Measurements from ENCODE around the gene DYNC1H1. TPM values are rescaled to one million over a fixed set of nuclear protein-coding genes. Genes with fewer than 3 reads are reported as not detected.
"Not testable (repeated sequence)": the region's sequence is repeated elsewhere in the genome, so short reads cannot be mapped to it uniquely, and the experiment has no call there.

Gene DYNC1H1
- total RNA-seq, 1 donor from 2014 or later = 677 TPM

DNA sequence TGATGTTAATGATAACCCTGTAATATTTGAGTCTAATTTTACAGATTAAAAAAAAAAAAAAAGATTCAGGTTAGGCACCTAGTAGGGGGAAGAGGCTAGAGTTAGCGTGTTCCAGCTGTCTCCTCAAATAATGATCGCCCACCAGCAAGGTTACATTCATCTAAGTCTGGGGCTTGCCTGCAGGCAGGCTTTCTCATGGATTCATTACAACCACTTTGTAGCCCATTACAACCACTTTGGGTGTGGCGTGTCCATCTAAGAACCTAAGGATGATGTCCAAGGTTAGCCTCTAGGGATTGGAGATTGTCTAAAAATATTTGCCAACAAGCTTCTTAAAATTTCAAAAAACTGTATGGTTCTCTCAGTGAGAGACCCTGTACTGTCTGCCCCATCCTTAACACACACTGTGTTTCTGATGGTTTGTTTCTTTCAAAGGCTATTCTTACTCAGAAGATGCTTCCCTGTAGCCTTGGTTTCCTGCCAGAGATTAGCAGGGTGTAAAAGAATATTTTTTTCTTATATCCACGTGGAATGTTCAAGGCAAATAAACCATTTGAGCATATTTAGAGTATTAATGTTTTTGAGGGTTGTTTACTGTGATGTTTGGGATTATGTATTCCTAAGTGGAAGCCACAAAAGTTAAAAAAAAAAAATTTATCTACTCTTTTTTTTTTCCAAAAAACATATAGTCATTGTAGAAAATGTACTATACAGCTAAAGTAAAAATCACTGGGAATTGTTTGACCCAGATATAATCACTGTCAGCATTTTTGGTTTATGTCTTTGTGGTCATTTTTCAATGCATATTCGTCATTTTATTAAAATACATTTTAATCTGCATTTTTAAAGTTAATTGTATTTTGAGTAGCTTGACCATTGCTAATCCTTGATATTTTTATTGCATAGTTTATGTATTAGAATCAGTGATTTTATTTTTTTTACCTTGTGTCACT lies 1.7 kb downstream of the DYNC1H1 start:
- DNase-seq = no peak

DNA sequence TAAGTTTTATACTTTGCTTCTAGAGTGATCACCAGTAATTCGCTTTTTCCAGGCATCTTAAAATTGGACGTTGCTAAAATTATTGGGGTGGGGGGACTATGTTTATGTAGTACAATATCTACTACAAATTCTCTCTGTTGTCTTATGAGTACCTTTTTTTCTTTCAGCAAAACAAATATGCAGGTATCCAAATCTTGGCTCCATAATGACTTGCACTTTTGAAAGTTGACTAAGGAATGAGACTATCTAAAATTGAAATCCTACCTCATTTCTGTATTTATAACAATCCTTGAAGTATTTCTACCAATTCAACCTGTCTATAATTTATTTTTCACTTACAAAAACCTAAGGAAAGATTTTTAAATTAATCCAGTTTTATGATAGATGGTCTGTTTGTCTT lies 2.4 kb downstream of the DYNC1H1 start:
- no peak for DNase-seq

DNA sequence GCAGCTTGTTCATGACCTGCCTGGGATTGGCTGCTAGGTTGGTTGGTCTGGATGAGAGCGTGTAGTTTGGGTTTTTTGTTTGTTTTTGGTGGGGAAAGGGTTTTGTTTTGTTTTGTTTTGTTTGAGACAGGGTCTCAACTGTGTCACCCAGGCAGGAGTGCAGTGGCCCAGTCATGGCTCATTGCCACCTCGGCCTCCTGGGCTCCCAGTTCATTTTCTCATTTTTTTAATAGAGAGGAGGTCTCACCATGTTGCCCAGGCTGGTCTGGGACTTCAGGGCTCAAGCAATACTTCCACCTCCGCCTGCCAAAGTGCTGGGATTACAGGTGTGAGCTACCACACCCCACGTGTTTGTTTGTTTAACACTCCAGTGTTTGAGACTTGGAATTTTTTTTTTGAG lies 3.8 kb downstream of the DYNC1H1 start:
- no peak for DNase-seq

DNA sequence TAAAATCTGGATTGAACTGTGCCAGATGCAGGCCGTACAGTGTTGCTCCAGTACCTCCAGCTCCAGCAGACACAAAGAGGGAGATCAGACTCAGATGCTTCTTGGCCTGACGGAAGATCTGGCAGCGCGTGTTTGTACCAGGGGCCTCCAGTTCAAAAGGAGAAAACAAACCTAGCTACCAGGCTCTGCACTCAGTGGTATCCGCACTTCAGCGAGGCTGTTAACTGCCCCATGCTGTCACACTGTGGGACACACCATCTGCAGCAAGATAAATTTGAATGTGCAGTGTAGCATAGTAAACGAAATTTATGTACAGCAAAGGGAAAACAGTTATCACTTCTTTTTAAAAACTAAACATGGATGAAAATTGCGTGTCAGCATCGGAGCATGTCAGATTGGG lies 5.1 kb downstream of the DYNC1H1 start:
- DNase-seq = no peak

DNA sequence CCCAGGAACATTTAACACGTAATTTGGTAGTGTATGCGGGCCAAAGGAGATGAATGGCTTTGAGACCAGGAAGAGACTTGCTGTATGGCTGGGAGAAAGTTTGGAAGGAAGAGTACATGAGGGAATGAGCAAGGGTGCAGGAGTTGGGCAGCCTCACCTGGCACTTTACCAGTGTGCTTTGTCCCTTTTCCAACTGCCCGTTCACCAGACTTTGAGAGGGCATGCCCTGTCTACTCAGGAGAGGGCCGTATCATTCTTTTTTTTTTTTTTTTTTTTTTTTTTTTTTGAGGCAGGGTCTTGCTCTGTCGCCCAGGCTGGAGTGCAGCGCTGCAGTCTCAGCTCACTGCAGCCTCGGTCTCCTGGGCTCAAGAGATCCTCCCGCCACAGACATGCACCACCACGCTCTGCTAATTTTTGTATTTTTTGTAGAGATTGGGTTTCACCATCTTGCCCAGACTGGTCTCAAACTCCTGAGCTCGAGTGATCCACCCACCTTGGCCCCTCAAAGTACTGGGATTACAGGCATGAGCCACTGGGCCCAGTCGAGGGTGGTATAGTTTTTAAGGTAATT lies 6.5 kb downstream of the DYNC1H1 start:
- no peak for DNase-seq

DNA sequence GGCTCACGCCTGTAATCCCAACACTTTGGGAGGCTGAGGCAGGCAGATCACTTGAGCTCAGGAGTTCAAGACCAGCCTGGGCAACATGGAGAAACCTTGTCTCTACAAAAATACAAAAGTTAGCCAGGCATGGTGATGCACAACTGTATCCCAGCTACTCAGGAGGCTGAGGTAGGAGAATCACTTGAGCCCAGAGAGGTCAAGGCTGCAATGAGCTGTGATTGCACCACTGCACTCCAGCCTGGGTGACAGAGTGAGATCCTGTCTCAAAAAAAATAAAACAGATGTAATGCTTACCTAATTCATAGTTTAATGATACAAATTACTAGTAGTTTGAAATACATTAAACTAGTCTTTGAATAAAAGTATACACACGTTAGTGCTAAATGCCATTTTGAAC lies 7.1 kb downstream of the DYNC1H1 start:
- not testable (repeated sequence) for DNase-seq

DNA sequence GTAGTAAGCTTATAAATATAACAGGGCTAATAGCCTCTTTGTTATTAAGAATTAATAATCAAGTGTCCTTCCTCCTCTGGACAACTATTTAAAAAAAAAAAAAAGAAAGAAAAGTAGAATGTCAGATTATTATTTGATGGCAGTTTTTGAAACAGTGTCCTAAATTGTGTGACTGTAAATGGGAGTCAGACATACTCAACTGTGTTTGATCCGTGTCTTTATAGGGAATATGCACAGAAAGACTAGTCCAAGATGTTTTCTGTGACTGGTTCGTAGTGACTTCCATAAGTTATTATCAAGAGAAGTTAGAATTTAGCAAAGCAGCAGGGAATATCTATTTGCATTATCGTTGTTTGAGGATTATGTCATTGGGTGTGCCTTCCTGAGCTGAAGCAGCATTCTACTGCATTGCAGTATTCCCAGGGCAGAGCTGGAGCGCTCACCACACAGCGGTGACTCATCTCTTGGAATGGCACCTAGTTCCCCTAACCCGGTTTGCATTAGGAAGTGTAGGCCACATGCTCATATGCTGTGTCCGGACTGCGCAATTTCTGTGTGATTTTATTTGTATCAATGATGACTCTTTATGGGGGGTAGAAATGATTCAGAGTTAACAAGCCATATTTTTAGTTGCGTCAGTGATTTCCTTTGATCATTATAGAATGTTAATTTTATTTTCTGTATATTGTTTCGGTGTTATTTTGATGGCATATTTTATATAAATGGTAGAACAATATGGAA lies 7.9 kb downstream of the DYNC1H1 start:
- peak; percentile 65 for DNase-seq

DNA sequence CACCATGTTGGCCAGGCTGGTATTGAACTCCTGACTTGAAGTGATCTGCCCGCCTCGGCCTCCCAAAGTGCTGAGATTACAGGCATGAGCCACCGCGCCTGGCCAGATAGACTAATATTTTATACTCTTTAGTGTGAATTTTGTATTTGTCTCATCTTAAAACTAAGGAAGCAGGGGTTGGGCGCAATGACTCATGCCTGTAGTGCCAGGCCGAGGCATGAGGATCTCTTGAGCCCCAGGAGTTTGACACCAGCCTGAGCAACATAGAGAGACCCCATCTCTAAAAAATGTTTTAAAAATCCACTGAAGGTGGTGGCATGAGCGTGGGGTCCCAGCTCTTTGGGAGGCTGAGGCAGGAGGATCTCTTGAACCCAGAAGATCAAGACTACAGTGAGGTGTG lies 9.0 kb downstream of the DYNC1H1 start:
- no peak for DNase-seq

DNA sequence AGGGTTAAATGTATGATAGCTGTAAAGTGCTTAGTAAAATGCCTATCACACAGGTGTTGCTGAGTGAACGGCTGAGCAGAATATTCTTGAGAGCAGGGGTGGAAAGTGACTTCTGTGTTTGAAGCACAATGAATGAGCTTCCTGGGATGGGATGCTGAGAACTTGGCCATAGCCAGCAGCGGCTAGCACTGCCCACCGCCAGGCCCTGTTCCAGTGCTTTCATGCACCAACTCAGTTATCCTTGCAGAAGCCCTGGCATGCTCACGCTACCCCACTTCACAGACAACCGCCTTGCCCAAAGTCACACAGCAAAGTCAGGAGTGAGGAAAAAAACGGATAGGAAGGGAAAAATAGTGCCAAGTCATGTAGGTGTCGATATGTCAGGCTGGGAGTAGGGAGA lies 10.9 kb downstream of the DYNC1H1 start:
- DNase-seq = no peak

DNA sequence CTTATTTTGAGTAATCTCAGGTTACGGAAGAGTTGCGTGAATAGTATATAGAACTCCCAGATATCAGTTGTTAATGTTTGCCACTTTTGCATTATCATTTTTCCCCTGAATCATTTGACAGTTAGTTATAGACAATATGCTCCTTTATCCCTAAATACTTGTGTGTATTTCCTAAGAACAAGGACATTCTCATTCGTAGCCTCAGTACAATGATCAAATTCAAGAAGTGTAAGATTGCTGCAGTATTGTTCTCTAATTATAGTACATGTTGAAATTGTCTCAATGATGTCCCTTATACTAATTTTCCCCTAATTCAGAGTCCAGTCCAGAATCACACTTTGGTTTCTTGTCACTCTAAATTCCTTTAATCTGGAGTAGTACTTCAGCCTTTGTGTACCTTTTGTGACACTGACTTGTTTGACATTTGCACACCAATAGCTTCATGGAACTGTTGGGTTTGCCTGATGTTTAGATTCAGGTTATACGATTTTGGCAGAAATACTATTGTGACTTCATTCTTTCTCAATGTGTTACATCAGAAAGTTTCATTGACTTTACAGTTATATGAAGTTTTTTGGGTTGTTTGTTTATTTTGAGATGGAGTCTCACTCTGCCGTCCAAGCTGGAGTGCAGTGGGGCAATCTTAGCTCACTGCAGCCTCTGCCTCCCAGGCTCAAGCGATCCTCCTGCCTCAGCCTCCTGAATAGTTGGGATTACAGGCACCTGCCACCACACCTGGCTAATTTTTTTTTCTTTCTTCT lies 13.1 kb downstream of the DYNC1H1 start:
- no peak for DNase-seq

DNA sequence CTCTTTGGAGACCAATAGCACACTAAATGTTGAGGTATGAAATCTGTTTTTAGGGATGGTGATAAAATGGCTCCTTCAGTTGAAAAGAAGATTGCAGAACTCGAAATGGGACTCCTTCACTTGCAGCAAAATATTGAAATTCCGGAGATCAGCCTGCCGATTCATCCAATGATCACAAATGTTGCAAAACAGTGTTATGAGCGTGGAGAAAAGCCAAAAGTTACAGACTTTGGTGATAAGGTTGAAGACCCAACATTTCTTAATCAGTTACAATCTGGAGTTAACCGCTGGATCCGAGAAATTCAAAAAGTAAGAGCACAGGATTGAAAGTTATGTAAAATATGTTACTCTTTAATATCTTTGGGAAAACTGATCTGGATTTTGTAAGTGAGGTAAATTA lies 15.3 kb downstream of the DYNC1H1 start:
- no peak for DNase-seq

DNA sequence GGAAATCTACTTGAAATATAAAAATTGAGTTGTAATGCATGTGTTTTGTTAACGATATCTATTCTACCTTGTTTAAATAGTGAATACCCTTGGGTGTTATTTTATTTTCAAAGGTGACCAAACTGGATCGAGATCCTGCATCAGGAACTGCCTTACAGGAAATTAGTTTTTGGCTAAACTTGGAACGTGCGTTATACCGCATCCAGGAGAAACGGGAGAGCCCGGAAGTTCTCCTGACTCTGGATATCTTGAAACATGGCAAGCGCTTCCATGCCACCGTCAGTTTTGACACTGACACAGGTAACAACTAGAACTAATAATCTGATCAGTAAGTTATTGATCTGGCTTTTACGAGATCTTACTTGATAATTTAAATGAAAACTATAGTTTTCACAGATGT lies 15.9 kb downstream of the DYNC1H1 start:
- DNase-seq = no peak

DNA sequence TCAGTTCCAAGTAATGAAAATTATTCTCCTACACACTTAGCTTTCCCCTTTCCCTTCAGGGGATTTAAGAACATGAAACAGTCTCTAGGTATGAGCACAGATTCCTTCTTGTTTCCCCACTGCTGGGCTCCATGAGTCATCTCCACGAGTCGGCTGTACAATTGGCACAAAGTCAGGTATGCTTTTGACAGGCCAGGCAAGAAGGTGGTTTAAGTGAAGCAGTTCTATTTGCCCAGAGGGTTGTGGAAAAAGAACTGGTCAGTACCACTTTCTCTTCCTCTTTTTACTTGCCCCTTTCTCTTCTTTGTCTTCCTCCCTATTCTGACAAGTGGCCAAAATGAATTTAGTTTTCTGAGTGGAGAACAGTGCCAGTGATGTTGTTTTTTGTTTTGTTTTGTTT lies 16.3 kb downstream of the DYNC1H1 start:
- peak; percentile 46 for DNase-seq

DNA sequence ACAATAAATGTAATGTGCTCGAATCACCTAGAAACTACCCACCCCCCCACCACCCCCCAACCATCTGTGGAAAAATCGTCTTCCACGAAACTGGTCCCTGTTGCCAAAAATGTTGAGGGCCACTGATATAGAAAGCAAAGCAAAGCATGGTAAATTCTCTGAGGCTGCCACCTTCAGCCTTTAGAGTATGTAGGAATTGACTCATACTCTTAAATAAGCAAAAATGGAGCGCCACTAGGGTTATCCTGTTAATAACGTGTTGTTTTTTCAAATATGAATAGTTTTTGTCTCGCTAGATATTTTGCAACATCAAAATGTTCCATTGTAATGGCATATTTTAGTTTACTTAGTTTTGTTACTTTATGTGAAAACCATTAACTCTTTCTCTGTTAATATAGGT lies 18.2 kb downstream of the DYNC1H1 start:
- no peak for DNase-seq

DNA sequence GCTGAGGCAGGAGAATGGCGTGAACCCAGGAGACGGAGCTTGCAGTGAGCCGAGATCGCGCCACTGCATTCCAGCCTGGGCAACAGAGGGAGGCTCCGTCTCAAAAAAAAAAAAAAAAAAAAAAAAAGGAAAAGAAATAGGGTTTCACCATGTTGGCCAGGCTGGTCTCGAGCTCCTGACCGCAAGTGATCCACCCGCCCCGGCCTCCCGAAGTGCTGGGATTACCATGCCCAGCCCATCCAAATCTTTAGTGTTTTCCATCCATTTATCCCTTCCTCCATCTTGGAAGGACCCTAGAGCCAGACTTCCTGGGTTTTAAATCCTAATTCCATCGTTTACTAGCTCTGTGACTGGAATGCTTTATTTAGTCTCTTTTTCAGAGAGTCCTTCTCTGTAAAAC lies 20.5 kb downstream of the DYNC1H1 start:
- not testable (repeated sequence) for DNase-seq

DNA sequence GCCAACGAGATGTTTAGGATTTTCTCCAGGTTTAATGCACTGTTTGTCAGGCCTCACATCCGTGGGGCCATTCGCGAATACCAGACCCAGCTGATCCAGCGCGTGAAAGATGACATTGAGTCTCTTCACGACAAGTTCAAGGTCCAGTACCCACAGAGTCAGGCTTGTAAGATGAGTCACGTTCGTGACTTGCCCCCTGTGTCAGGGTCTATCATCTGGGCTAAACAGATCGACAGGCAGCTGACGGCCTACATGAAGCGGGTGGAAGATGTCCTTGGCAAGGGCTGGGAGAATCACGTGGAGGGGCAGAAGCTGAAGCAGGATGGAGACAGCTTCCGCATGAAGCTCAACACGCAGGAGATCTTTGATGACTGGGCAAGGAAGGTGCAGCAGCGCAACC lies 21.6 kb downstream of the DYNC1H1 start:
- DNase-seq = no peak

DNA sequence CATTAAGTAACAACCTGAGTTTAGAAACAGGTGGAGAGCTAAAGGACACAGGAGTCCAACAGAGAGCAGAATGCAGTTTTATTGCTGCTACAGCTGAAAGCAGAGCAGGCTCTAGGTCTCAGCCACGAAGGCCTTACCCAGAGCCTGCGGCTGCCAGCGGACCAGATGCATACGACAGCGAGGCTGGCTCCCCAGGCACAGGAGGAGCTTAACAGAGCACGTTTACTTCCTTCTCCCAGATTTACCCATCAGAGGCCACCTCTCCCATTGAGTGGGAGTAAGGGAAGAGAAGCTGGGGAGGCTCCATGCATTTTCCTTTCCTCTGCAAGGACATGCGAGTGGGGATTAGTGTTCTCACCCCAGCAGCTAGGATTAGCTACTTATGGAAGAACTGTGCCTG lies 22.6 kb downstream of the DYNC1H1 start:
- no peak for DNase-seq

DNA sequence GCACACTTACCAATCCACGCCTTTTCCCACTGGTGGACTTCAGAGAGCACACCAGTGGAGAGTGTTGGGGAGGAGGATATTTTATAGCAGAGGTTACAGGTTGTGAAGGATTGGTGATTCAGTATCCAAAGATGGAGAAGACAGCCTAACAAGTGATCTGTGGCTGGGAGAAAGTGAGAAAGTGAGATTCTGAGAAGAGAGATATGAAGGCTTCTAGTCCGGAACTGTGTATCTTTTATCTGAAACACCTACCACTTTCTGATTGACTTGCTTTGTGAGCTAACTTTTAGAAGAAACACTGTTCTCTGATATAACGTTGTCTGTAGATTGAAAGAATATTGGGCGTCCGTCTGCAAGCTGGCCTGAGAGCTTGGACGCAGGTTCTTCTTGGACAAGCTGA lies 24.0 kb downstream of the DYNC1H1 start:
- no peak for DNase-seq

DNA sequence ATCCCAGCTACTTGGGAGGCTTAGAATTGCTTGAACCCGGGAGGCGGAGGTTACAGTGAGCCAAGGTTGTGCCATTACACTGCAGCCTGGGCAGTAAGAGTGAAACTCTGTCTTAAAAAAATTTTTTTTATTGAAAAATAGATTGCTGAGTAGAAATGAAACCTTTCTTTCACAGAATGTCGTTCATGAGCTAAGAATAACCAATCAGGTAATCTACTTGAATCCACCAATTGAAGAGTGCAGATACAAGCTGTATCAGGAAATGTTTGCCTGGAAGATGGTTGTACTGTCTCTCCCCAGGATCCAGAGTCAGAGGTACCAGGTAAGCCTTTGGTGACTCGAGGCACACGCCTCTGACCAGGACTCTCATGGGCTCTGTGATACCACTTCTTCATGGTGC lies 27.0 kb downstream of the DYNC1H1 start:
- no peak for DNase-seq

DNA sequence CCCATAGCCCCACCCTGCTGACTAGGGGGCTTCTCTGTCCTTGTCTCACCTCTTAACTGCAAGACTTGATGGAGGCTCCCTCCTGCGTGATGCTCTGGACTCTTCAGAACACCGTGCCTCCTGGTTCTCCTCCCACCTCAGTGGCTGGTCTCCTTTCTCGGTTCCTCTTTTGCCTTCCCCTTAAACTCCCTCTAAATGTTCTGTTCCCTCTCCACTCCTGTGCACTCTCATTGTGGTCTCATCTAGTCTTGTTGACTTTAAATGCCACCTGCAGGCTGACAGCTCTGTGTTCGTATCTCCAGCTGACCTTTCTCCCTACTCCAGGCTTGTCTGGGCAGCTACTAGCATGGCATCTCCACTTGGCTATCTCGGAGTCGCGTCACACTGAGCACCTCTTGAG lies 28.3 kb downstream of the DYNC1H1 start:
- DNase-seq = no peak

DNA sequence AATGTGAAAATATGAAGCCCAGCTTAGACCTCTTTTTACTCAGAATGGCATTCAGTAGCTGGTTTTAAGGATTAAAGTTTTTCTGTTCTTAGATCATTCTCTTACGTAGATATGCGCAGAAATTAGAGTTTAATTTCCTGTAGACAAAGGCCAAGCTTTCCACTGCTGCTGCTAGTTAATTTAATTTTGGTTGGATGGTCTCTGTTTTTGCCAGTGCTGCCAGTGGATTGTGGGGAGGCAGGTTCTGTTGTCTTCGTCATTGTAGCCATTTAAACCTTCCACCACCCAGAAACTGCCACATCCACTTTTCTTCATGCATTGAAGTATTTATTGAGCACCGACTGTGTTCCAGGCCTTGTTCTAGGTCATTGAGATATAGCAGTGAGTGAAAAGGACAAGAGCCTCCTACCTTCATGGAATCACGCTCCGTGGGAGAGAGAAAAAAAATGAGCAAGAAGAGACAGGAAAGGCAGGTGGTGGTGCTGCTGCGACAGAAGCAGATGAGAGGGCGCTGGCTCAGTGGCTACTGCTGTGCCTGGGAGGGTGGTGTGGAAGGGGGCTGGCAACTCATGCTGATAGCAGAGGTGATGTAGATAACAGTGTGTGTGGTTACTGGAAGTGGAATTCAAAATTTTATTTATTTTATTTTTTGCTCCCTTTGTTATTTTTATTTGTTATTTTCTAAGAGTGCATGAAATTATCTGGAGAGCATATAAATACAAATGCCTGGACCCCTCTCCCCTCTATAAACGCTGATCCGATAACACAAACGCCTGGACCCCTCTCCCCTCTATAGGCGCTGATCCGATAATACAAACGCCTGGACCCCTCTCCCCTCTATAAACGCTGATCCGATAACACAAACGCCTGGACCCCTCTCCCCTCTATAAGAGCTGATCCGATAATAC lies 33.3 kb downstream of the DYNC1H1 start:
- no peak for DNase-seq

DNA sequence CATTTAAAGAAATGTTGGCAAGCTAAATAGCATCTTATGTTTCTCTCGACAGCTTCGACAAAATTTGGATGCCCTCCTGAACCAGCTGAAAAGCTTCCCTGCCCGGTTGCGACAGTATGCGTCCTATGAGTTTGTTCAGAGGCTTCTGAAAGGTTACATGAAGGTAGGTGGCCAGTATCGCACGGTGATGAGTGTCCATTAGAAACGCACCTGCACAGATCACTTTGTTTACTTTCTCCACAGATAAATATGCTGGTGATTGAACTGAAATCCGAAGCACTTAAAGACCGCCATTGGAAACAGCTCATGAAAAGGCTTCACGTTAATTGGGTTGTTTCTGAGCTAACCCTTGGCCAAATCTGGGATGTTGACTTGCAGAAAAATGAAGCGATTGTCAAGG lies 36.5 kb downstream of the DYNC1H1 start:
- no peak for DNase-seq

Data from occipital lobe (tissue), 2 donors.